ENCODE data around the gene PCDHA5.
A peak's percentile ranks its signal among the peaks of the same experiment; 100 is the strongest.

GRCh38 chr5:140855772-140856674, 34.6 kb downstream of the PCDHA5 start, which contains the start of gene PCDHA10:
- peak; percentile 18 for TF ChIP-seq CTCF (IDR thresholded peaks at IDR 0.05; ENCODE audit: low read depth, low read length, poor library complexity, severe bottlenecking)
- TF ChIP-seq EZH2phosphoT487 (IDR thresholded peaks at IDR 0.05; ENCODE audit: borderline replicate concordance, low read length), result no peak

Data from DOHH2 (cell line).